ENCODE data around the gene TLR10. TPM values are rescaled to one million over a fixed set of nuclear protein-coding genes. Genes with fewer than 3 reads are reported as not detected.

TLR10 gene
- total and polyA plus RNA-seq, 2 experiments from 2014 or later = 0.14 TPM; not detected in 1

DNA sequence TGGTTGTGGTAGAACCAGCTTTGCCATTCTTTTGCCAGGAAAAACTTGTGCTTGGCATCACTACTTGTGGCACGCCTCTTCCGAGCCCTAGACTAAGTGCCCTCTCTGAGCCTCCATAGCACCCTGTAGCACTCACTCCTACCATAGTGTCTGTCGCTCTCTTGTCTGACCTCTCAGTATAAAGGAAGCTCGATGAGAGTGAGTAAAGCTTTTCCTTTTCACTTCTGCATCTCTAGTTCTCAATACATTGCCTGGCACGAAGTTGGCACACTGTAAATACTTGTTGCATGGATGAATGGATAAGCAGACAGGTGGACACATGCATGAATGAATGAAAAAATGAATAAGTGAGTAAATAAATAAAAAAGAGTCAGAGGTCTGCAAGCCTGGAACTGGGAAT, 48.3 kb downstream of the TLR10 start:
- Histone ChIP-seq H3K27me3 (ENCODE audit: insufficient read depth) (no peaks in the 10 kb centered on the region), H3F3A (replicated peaks; ENCODE audit: low read depth) (no peaks in the 10 kb centered on the region), H3K27ac (ENCODE audit: low read depth) (no peak overlapping the region), H3K36me3 (ENCODE audit: insufficient read depth) (no peaks in the 10 kb centered on the region), H3K9me2 (ENCODE audit: insufficient read depth) (no peaks in the 10 kb centered on the region), H2AFZ (no peak overlapping the region), H3K79me2 (replicated peaks; ENCODE audit: insufficient read depth) (no peaks in the 10 kb centered on the region), H3K4me3 (no peak overlapping the region), H3K4me2 (no peak overlapping the region), H4K20me1 (replicated peaks; ENCODE audit: insufficient read depth) (no peaks in the 10 kb centered on the region), H3K4me1 (ENCODE audit: insufficient read depth) (no peaks in the 10 kb centered on the region)
- TF ChIP-seq EZH2 (IDR thresholded peaks at IDR 0.05; ENCODE audit: low read depth, unreplicated experiment) (no peak), EZH2phosphoT487 (IDR thresholded peaks at IDR 0.05; ENCODE audit: unreplicated experiment) (no peak), JUNB (IDR thresholded peaks at IDR 0.05; ENCODE audit: unreplicated experiment) (no peak), ETS1 (IDR thresholded peaks at IDR 0.05) (no peak), ZNF331 (CRISPR knock-in tag; IDR thresholded peaks at IDR 0.05; ENCODE audit: low read depth) (no peak), ZNF114 (CRISPR knock-in tag; IDR thresholded peaks at IDR 0.05) (no peak), NANOG (IDR thresholded peaks at IDR 0.05; ENCODE audit: borderline replicate concordance) (no peak), CREB1 (CRISPR knock-in tag; IDR thresholded peaks at IDR 0.05; ENCODE audit: low read depth) (no peak), ZNF462 (CRISPR knock-in tag; IDR thresholded peaks at IDR 0.05) (no peak), POLR2AphosphoS5 (IDR thresholded peaks at IDR 0.05; ENCODE audit: low read depth) (no peak), STAT1 (IDR thresholded peaks at IDR 0.05; ENCODE audit: unreplicated experiment) (no peak)
- TF ChIP-seq, protein P1, sequence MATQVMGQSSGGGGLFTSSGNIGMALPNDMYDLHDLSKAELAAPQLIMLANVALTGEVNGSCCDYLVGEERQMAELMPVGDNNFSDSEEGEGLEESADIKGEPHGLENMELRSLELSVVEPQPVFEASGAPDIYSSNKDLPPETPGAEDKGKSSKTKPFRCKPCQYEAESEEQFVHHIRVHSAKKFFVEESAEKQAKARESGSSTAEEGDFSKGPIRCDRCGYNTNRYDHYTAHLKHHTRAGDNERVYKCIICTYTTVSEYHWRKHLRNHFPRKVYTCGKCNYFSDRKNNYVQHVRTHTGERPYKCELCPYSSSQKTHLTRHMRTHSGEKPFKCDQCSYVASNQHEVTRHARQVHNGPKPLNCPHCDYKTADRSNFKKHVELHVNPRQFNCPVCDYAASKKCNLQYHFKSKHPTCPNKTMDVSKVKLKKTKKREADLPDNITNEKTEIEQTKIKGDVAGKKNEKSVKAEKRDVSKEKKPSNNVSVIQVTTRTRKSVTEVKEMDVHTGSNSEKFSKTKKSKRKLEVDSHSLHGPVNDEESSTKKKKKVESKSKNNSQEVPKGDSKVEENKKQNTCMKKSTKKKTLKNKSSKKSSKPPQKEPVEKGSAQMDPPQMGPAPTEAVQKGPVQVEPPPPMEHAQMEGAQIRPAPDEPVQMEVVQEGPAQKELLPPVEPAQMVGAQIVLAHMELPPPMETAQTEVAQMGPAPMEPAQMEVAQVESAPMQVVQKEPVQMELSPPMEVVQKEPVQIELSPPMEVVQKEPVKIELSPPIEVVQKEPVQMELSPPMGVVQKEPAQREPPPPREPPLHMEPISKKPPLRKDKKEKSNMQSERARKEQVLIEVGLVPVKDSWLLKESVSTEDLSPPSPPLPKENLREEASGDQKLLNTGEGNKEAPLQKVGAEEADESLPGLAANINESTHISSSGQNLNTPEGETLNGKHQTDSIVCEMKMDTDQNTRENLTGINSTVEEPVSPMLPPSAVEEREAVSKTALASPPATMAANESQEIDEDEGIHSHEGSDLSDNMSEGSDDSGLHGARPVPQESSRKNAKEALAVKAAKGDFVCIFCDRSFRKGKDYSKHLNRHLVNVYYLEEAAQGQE (IDR thresholded peaks at IDR 0.05; ENCODE audit: unreplicated experiment) = no peak
- TF ChIP-seq, protein P2, sequence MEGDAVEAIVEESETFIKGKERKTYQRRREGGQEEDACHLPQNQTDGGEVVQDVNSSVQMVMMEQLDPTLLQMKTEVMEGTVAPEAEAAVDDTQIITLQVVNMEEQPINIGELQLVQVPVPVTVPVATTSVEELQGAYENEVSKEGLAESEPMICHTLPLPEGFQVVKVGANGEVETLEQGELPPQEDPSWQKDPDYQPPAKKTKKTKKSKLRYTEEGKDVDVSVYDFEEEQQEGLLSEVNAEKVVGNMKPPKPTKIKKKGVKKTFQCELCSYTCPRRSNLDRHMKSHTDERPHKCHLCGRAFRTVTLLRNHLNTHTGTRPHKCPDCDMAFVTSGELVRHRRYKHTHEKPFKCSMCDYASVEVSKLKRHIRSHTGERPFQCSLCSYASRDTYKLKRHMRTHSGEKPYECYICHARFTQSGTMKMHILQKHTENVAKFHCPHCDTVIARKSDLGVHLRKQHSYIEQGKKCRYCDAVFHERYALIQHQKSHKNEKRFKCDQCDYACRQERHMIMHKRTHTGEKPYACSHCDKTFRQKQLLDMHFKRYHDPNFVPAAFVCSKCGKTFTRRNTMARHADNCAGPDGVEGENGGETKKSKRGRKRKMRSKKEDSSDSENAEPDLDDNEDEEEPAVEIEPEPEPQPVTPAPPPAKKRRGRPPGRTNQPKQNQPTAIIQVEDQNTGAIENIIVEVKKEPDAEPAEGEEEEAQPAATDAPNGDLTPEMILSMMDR (conservative IDR thresholded peaks at IDR 0.05; ENCODE audit: low read depth in 2 of 2) = no peak
- no peak overlapping the region for H3K4me3 Mint-ChIP-seq
- DNase-seq (ENCODE audit: low spot score) (no peak), ATAC-seq (no peak)
- H3K36me3 Mint-ChIP-seq (ENCODE audit: low read depth) = peaks cover 12% of the 10 kb centered on the region
- no peak overlapping the region for H3K27ac Mint-ChIP-seq
- no peaks in the 10 kb centered on the region for H3K4me1 Mint-ChIP-seq
- peaks cover 5% of the 10 kb centered on the region for H3K27me3 Mint-ChIP-seq (ENCODE audit: insufficient read depth, low read depth, poor library complexity)
- peaks cover 19% of the 10 kb centered on the region for H3K9me3 Mint-ChIP-seq
